ENCODE data around the gene SUGCT.

The SUGCT gene

DNA sequence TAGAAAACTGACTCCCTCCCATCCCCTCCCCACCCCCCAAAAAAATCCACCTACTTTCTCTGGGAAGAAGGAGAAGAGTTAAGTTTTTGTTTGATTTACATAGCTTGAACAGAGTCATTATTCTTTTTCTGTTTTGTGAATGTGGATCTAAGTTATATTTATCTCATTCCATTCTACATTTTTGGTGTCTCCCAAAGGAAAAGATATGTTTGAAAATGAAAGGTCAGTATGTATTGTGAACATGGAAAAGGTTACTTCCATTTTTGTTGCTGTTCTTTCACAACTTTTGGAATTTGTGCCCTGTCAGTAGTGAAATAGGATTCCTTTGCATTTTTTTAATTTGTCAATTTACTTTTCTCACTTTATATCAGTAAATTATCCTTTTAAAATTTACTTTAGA is 547.9 kb downstream of the SUGCT start:
- DNase-seq (ENCODE audit: insufficient read length, low spot score), result no peak
- FAIRE-seq, result no peak
- TF ChIP-seq PAX5 (IDR thresholded peaks at IDR 0.05; ENCODE audit: insufficient read depth, low read length, severe bottlenecking), result no peak

GRCh38 chr7:40694026-40694809 is 559.4 kb downstream of the SUGCT start:
- DNase-seq (ENCODE audit: insufficient read length, low spot score), result no peak
- no peak for FAIRE-seq
- no peak for TF ChIP-seq PAX5 (IDR thresholded peaks at IDR 0.05; ENCODE audit: insufficient read depth, low read length, severe bottlenecking)
- TF ChIP-seq POLR2A (IDR thresholded peaks at IDR 0.05; ENCODE audit: low read depth, low read length), result no peak

DNA sequence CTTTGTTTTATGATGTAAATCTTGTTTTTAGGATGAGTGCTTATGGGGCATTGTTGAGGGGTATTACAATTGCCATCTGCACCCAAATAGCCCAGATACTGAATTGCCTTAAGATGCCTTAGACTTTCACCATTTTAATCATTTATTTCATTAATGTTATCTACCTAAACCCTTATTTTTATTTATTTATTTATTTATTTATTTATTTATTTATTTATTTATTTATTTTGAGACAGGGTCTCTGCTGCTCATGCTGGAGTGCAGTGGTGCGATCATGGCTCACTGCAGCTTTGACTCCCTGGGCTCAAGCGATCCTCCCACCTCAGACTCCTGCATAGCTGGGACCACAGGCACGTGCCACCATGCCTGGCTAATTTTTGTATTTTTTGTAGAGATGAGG is 560.2 kb downstream of the SUGCT start:
- FAIRE-seq, result no peak
- DNase-seq (ENCODE audit: insufficient read length, low spot score), result no peak
- TF ChIP-seq TAF1 (IDR thresholded peaks at IDR 0.05; ENCODE audit: low read depth, low read length) (no peak), POLR2A (IDR thresholded peaks at IDR 0.05; ENCODE audit: low read depth, low read length) (no peak), POU2F2 (IDR thresholded peaks at IDR 0.05; ENCODE audit: low read depth, low read length) (no peak)

- DNase-seq (ENCODE audit: insufficient read length, low spot score), result no peak
- FAIRE-seq, result no peak
Measured at GRCh38 chr7:40697653-40698052, 562.8 kb downstream of the SUGCT start.

GRCh38 chr7:40698214-40698920 is 563.6 kb downstream of the SUGCT start:
- TF ChIP-seq TAF1 (IDR thresholded peaks at IDR 0.05; ENCODE audit: low read depth, low read length) (no peak), POU2F2 (IDR thresholded peaks at IDR 0.05; ENCODE audit: low read depth, low read length) (no peak), POLR2AphosphoS5 (IDR thresholded peaks at IDR 0.05; ENCODE audit: low read depth, low read length) (no peak)
- FAIRE-seq (no peak), DNase-seq (ENCODE audit: insufficient read length, low spot score) (no peak)

More at GRCh38 chr7:40697653-40698052, 562.8 kb downstream of the SUGCT start:
- TF ChIP-seq PAX5 (IDR thresholded peaks at IDR 0.05; ENCODE audit: insufficient read depth, low read length, severe bottlenecking) (no peak), POU2F2 (IDR thresholded peaks at IDR 0.05; ENCODE audit: low read depth, low read length) (no peak), SPI1 (IDR thresholded peaks at IDR 0.05; ENCODE audit: low read depth, low read length) (no peak), POLR2AphosphoS5 (IDR thresholded peaks at IDR 0.05; ENCODE audit: low read depth, low read length) (no peak), TAF1 (IDR thresholded peaks at IDR 0.05; ENCODE audit: low read depth, low read length) (no peak), POLR2A (IDR thresholded peaks at IDR 0.05; ENCODE audit: low read depth, low read length) (no peak)

GRCh38 chr7:40698921-40699260 is 564.1 kb downstream of the SUGCT start:
- no peak for TF ChIP-seq POU2F2 (IDR thresholded peaks at IDR 0.05; ENCODE audit: low read depth, low read length)
- DNase-seq (ENCODE audit: insufficient read length, low spot score) (no peak), FAIRE-seq (no peak)

GRCh38 chr7:40700653-40701421 is 566.0 kb downstream of the SUGCT start:
- DNase-seq (ENCODE audit: insufficient read length, low spot score), result no peak
- TF ChIP-seq POLR2A (IDR thresholded peaks at IDR 0.05; ENCODE audit: low read depth, low read length), result no peak
- TF ChIP-seq TAF1 (IDR thresholded peaks at IDR 0.05; ENCODE audit: low read depth, low read length), result no peak
- no peak for TF ChIP-seq POU2F2 (IDR thresholded peaks at IDR 0.05; ENCODE audit: low read depth, low read length)
- TF ChIP-seq PAX5 (IDR thresholded peaks at IDR 0.05; ENCODE audit: insufficient read depth, low read length, severe bottlenecking), result no peak
- TF ChIP-seq POLR2AphosphoS5 (IDR thresholded peaks at IDR 0.05; ENCODE audit: low read depth, low read length), result no peak
- TF ChIP-seq SPI1 (IDR thresholded peaks at IDR 0.05; ENCODE audit: low read depth, low read length), result no peak
- no peak for FAIRE-seq

DNA sequence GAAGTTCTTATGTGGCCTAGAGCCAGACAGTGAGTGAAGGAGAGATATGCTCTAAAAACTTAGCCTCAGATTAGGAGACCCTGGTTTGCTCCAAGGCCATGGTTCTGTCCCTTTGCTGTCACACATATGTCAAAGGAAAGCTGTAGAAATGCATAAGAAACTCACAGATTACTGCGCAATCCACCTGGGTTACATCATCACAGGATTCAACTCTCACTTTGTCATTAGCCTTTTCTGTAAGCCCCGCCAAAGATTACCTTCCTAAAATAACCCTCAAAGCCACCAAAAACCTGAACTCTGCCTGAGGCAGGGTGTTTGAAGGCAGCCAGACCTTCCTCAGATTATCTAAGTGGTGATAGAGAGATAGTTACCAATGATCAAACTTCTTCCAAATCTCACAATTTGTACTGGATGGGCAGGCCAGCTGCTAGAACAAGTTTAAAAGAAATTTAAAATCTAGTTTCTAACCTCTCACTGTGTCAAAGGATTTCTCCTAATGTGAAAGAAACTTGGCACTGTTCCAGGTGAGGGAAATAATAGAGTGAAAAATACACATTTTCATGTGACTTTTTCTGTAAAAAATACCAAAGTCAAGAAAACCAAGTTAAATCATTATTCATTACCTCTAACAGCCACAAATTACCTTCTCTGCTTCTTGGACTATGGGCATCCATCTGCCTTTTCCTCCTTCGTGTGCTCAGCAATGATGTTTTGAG is 567.2 kb downstream of the SUGCT start:
- DNase-seq (ENCODE audit: insufficient read length, low spot score) (no peak), FAIRE-seq (no peak)
- no peak for TF ChIP-seq PAX5 (IDR thresholded peaks at IDR 0.05; ENCODE audit: insufficient read depth, low read length, severe bottlenecking)
- TF ChIP-seq POLR2AphosphoS5 (IDR thresholded peaks at IDR 0.05; ENCODE audit: low read depth, low read length), result no peak
- no peak for TF ChIP-seq POLR2A (IDR thresholded peaks at IDR 0.05; ENCODE audit: low read depth, low read length)
- no peak for TF ChIP-seq POU2F2 (IDR thresholded peaks at IDR 0.05; ENCODE audit: low read depth, low read length)
- TF ChIP-seq TAF1 (IDR thresholded peaks at IDR 0.05; ENCODE audit: low read depth, low read length), result no peak
- TF ChIP-seq SPI1 (IDR thresholded peaks at IDR 0.05; ENCODE audit: low read depth, low read length), result no peak

DNA sequence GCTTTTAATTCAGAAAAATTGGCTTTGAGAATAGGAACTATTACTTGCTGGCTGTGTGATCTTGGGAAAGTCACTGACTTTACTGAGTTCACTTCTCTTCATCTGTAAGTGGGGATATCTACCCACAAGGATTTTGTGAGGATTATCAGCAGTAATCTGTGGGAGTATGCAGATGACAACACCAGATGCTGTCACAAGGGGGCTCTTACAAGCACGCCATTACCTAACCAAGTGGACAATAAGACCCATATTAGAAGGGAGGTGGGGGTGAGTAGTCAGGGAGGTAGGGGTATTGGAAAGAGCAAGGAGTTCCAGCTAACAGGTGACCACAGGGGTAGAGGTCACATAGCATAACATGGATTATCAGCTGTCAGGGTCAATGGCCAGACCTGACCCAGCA is 569.4 kb downstream of the SUGCT start:
- no peak for FAIRE-seq
- DNase-seq (ENCODE audit: insufficient read length, low spot score), result no peak

DNA sequence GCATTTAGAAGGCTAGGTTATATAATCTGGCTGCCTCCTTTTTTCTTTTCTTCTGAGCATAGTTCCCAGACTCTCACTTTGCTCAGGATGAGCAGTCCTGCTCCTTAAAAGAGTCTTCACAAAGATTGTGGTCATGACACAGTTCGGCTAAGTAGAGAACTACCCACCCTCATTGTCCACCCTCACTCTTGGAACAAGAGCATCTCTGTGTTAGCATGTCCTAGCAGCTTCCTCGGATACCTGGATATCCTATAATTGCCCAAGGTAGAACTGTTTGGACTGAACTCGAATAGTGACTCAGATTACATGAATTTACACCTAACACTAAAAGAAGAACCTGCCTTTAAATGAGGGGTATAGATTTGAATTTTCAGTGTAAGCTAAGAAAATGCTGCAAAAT is 572.0 kb downstream of the SUGCT start:
- DNase-seq (ENCODE audit: insufficient read length, low spot score), result no peak
- FAIRE-seq, result no peak
- TF ChIP-seq POLR2AphosphoS5 (IDR thresholded peaks at IDR 0.05; ENCODE audit: low read depth, low read length), result no peak
- TF ChIP-seq PAX5 (IDR thresholded peaks at IDR 0.05; ENCODE audit: insufficient read depth, low read length, severe bottlenecking), result no peak
- no peak for TF ChIP-seq POLR2A (IDR thresholded peaks at IDR 0.05; ENCODE audit: low read depth, low read length)
- no peak for TF ChIP-seq POU2F2 (IDR thresholded peaks at IDR 0.05; ENCODE audit: low read depth, low read length)
- TF ChIP-seq SPI1 (IDR thresholded peaks at IDR 0.05; ENCODE audit: low read depth, low read length), result no peak
- TF ChIP-seq TAF1 (IDR thresholded peaks at IDR 0.05; ENCODE audit: low read depth, low read length), result no peak

More for the DNA sequence above, 569.4 kb downstream of the SUGCT start:
- TF ChIP-seq TAF1 (IDR thresholded peaks at IDR 0.05; ENCODE audit: low read depth, low read length) (no peak), POLR2A (IDR thresholded peaks at IDR 0.05; ENCODE audit: low read depth, low read length) (no peak), PAX5 (IDR thresholded peaks at IDR 0.05; ENCODE audit: insufficient read depth, low read length, severe bottlenecking) (no peak), POLR2AphosphoS5 (IDR thresholded peaks at IDR 0.05; ENCODE audit: low read depth, low read length) (no peak), POU2F2 (IDR thresholded peaks at IDR 0.05; ENCODE audit: low read depth, low read length) (no peak)
